ENCODE measurements around the gene GARIN5B. TPM values are rescaled to one million over a fixed set of nuclear protein-coding genes. Genes with fewer than 3 reads are reported as not detected.

The GARIN5B gene
- total and polyA plus RNA-seq, 2 of the 8 experiments (the other 6 are each of a cell fraction or from before 2014, with no cell fraction given), result 0.03 TPM; not detected in 1

GRCh38 chr19:55368701-55369563 lies 5.9 kb upstream of the GARIN5B start:
- Histone ChIP-seq H3K56ac (replicated peaks; ENCODE audit: insufficient read length, low read depth, low read length) (no peak overlapping the region), H3K23ac (ENCODE audit: insufficient read length) (no peak overlapping the region), H4K91ac (replicated peaks; ENCODE audit: insufficient read length, low read length) (no peak overlapping the region), H3K23me2 (ENCODE audit: low read depth, low read length) (peaks cover 10% of the 10 kb centered on the region; the same call in 1 of the 2 replicates), H3K14ac (ENCODE audit: insufficient read length) (no peak overlapping the region), H2BK20ac (ENCODE audit: low read length) (no peak overlapping the region), H3K79me2 (ENCODE audit: control insufficient read depth in 1 of 2, insufficient read depth in 2 of 2, low read length in 2 of 2) (no peaks in the 10 kb centered on the region), H2BK15ac (ENCODE audit: low read length) (peak overlapping the region; percentile 46; the same call in 1 of the 2 replicates), H2AFZ (ENCODE audit: low read length) (no peak overlapping the region), H2AK5ac (ENCODE audit: low read depth, low read length) (no peak overlapping the region), H4K8ac (ENCODE audit: extremely low read depth, insufficient read depth, low read length) (peak overlapping the region; percentile 90; the same call in 1 of the 2 replicates), H3K9ac (replicated peaks in 1 of 4; ENCODE audit: extremely low read depth in 1 of 4, low read depth in 3 of 4, low read length in 3 of 4) (no peak overlapping the region), H2BK5ac (ENCODE audit: low read depth, low read length) (no peak overlapping the region), H3K27me3 (replicated peaks in 1 of 4; ENCODE audit: control insufficient read depth in 3 of 4, extremely low read depth in 1 of 4, insufficient read depth in 3 of 4, low read length in 3 of 4) (peaks cover 16 to 51% (median 43%) of the 10 kb centered on the region in 4 experiments), H3K4me1 (replicated peaks in 1 of 4; ENCODE audit: control insufficient read depth in 3 of 4, insufficient read depth in 4 of 4, low read length in 3 of 4) (peaks cover 0 to 28% (median 20%) of the 10 kb centered on the region in 4 experiments; a peak in 6 of 7 replicates), H2BK12ac (ENCODE audit: low read depth, low read length) (peak overlapping the region; percentile 43; the same call in 1 of the 2 replicates), H3K4ac (replicated peaks; ENCODE audit: insufficient read length, low read depth, low read length) (peak overlapping the region; percentile 91), H3K4me2 (ENCODE audit: insufficient read depth in 1 of 2, low read depth in 2 of 2, low read length in 2 of 2) (peak overlapping the region; percentile 58 to 72), H3K79me1 (ENCODE audit: low read depth, low read length) (no peaks in the 10 kb centered on the region), H4K5ac (ENCODE audit: insufficient read length, low read depth, low read length) (no peak overlapping the region), H3K18ac (ENCODE audit: extremely low read depth, low read length) (peak overlapping the region; percentile 60), H3K36me3 (ENCODE audit: control insufficient read depth in 2 of 4, insufficient read depth in 4 of 4, low read length in 3 of 4) (no peaks in the 10 kb centered on the region), H3K27ac (ENCODE audit: low read depth, low read length) (no peak overlapping the region), H2BK120ac (replicated peaks; ENCODE audit: low read depth, low read length) (peak overlapping the region; percentile 21), H3K4me3 (ENCODE audit: extremely low read depth in 1 of 4, insufficient read depth in 2 of 4, low read depth in 3 of 4, low read length in 4 of 4) (peak overlapping the region; percentile 24 to 67 (median 43); a peak in 6 of 8 replicates), H3K9me3 (ENCODE audit: insufficient read depth in 2 of 2, low read depth in 1 of 2, low read length in 1 of 2) (no peaks in the 10 kb centered on the region), H4K20me1 (replicated peaks in 1 of 2; ENCODE audit: control insufficient read depth in 1 of 2, insufficient read depth in 2 of 2, low read length in 2 of 2) (no peaks in the 10 kb centered on the region)
- POLR2A ChIA-PET (ENCODE audit: partially characterized antibody), result interaction anchor here (0.9 to 7.1 kb wide), 13 partner anchors 8 to 110 kb away, joined by 3 to 58 read pairs (median 5); partner anchors contain the start of genes KMT5C, RPL28, TMEM190 and TMEM238
- CTCF ChIA-PET (ENCODE audit: partially characterized antibody), result interaction anchor here (0.6 to 1.5 kb wide), 15 partner anchors 10 to 164 kb away, joined by 3 to 8 read pairs (median 3); no protein-coding TSS in a partner anchor
- FAIRE-seq (no peak), DNase-seq (ENCODE audit: low read depth in 1 of 2, low spot score in 2 of 2) (no peak)
- WGBS, 2 experiments (ENCODE audit: extremely low coverage in 1 of 2, insufficient coverage in 1 of 2, insufficient read length in 1 of 2, insufficient replicate concordance in 2 of 2, low coverage in 1 of 2, low lambda C conversion rate in 2 of 2, missing lambda C conversion rate in 1 of 2), result 26% methylated on average over 32 of the region's 54 CpGs; no CpG with 5 or more reads in 1 of the 2 experiments
- TF ChIP-seq ASH2L (IDR thresholded peaks at IDR 0.05; ENCODE audit: low read length) (no peak), SIRT6 (IDR thresholded peaks at IDR 0.05; ENCODE audit: low read length) (no peak), HDAC2 (IDR thresholded peaks at IDR 0.05; ENCODE audit: borderline replicate concordance in 1 of 2, low read depth in 2 of 2, low read length in 2 of 2) (0 out of 4 replicates have a peak, but pooled peaks of 1 of the 2 experiments have one; percentile 2)

All from H1 (cell line).